ENCODE measurements around the gene EXOC3L4. TPM values are rescaled to one million over a fixed set of nuclear protein-coding genes. Genes with fewer than 3 reads are reported as not detected.

Gene EXOC3L4
- total and polyA plus RNA-seq, 2 of the 8 experiments (the other 6 are each of a cell fraction or from before 2014, with no cell fraction given) = 0.45 to 0.57 TPM

- Histone ChIP-seq H3K79me2 (ENCODE audit: control insufficient read depth in 1 of 2, insufficient read depth in 2 of 2, low read length in 2 of 2) (no peaks in the 10 kb centered on the region), H4K5ac (ENCODE audit: insufficient read length, low read depth, low read length) (no peak overlapping the region), H3K18ac (ENCODE audit: extremely low read depth, low read length) (no peak overlapping the region), H3K27ac (ENCODE audit: low read depth, low read length) (no peak overlapping the region), H3K27me3 (replicated peaks in 1 of 4; ENCODE audit: control insufficient read depth in 3 of 4, extremely low read depth in 1 of 4, insufficient read depth in 3 of 4, low read length in 3 of 4) (peaks cover 3 to 25% (median 21%) of the 10 kb centered on the region in 4 experiments), H4K20me1 (replicated peaks in 1 of 2; ENCODE audit: control insufficient read depth in 1 of 2, insufficient read depth in 2 of 2, low read length in 2 of 2) (peaks cover 0 to 5% of the 10 kb centered on the region in 2 experiments), H3K56ac (replicated peaks; ENCODE audit: insufficient read length, low read depth, low read length) (no peak overlapping the region), H2AFZ (ENCODE audit: low read length) (no peak overlapping the region), H3K14ac (ENCODE audit: insufficient read length) (no peak overlapping the region), H3K4me3 (ENCODE audit: extremely low read depth in 1 of 4, insufficient read depth in 2 of 4, low read depth in 3 of 4, low read length in 4 of 4) (no peak overlapping the region), H2BK12ac (ENCODE audit: low read depth, low read length) (0 out of 2 replicates have a peak overlapping the region, but pooled peaks have one; percentile 17), H4K91ac (replicated peaks; ENCODE audit: insufficient read length, low read length) (no peak overlapping the region), H3K4me2 (ENCODE audit: insufficient read depth in 1 of 2, low read depth in 2 of 2, low read length in 2 of 2) (no peak overlapping the region), H3K23me2 (ENCODE audit: low read depth, low read length) (peaks cover 12% of the 10 kb centered on the region; the same call in 1 of the 2 replicates), H3K79me1 (ENCODE audit: low read depth, low read length) (no peaks in the 10 kb centered on the region), H3K4ac (replicated peaks; ENCODE audit: insufficient read length, low read depth, low read length) (no peak overlapping the region), H2AK5ac (ENCODE audit: low read depth, low read length) (no peak overlapping the region), H3K9me3 (ENCODE audit: insufficient read depth in 2 of 2, low read depth in 1 of 2, low read length in 1 of 2) (no peaks in the 10 kb centered on the region), H3K4me1 (replicated peaks in 1 of 4; ENCODE audit: control insufficient read depth in 3 of 4, insufficient read depth in 4 of 4, low read length in 3 of 4) (peaks cover 2 to 13% (median 4%) of the 10 kb centered on the region in 4 experiments; a peak in 6 of 7 replicates), H2BK120ac (replicated peaks; ENCODE audit: low read depth, low read length) (no peak overlapping the region), H2BK20ac (ENCODE audit: low read length) (no peak overlapping the region), H2BK5ac (ENCODE audit: low read depth, low read length) (no peak overlapping the region), H3K23ac (ENCODE audit: insufficient read length) (no peak overlapping the region), H3K9ac (replicated peaks in 1 of 4; ENCODE audit: extremely low read depth in 1 of 4, low read depth in 3 of 4, low read length in 3 of 4) (no peak overlapping the region), H3K36me3 (ENCODE audit: control insufficient read depth in 2 of 4, insufficient read depth in 4 of 4, low read length in 3 of 4) (no peaks in the 10 kb centered on the region), H4K8ac (ENCODE audit: extremely low read depth, insufficient read depth, low read length) (no peak overlapping the region), H2BK15ac (ENCODE audit: low read length) (no peak overlapping the region)
- DNase-seq (ENCODE audit: low read depth in 1 of 2, low spot score in 2 of 2) (no peak), FAIRE-seq (no peak)
- ChIA-PET POLR2A (ENCODE audit: partially characterized antibody) (interaction anchor here (0.6 kb wide), 1 partner anchor 11 kb away, joined by 3 read pairs; no protein-coding TSS in a partner anchor), CTCF (ENCODE audit: partially characterized antibody) (interaction anchor here (0.6 to 5.2 kb wide), 11 partner anchors 9 to 206 kb away, joined by 3 to 43 read pairs (median 5); no protein-coding TSS in a partner anchor)
- 86% methylated on average over 13 of the region's 13 CpGs; no CpG with 5 or more reads in 1 of the 2 experiments for WGBS, 2 experiments (ENCODE audit: extremely low coverage in 1 of 2, insufficient coverage in 1 of 2, insufficient read length in 1 of 2, insufficient replicate concordance in 2 of 2, low coverage in 1 of 2, low lambda C conversion rate in 2 of 2, missing lambda C conversion rate in 1 of 2)
- TF ChIP-seq SRF (IDR thresholded peaks at IDR 0.05; ENCODE audit: low read depth, low read length) = no peak
- TF ChIP-seq TBP (IDR thresholded peaks at IDR 0.05; ENCODE audit: low read depth, low read length) = no peak
Measured at GRCh38 chr14:103087343-103087835, 7.1 kb upstream of the EXOC3L4 start.

All from H1 (cell line).